ENCODE data around the gene FOXC2.

DNA sequence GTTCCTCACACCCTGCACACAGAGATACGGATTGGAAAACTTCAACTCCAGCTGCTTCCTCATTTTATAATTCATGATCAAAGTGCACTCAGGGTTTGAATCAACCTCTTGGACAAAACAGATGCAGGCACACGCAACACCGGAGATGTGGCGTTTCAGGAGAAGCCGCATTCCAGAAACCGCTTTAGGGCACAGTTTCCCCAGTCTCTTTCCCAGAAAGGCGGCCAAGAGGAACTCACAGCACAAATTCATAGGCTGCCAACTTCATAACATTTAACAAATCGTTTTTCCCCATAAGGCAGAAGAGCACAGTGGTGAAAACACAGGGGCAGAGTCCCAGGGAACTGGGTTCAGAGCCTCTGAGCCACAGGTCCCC lies 20.0 kb upstream of the FOXC2 start:
- TF ChIP-seq, protein P1, sequence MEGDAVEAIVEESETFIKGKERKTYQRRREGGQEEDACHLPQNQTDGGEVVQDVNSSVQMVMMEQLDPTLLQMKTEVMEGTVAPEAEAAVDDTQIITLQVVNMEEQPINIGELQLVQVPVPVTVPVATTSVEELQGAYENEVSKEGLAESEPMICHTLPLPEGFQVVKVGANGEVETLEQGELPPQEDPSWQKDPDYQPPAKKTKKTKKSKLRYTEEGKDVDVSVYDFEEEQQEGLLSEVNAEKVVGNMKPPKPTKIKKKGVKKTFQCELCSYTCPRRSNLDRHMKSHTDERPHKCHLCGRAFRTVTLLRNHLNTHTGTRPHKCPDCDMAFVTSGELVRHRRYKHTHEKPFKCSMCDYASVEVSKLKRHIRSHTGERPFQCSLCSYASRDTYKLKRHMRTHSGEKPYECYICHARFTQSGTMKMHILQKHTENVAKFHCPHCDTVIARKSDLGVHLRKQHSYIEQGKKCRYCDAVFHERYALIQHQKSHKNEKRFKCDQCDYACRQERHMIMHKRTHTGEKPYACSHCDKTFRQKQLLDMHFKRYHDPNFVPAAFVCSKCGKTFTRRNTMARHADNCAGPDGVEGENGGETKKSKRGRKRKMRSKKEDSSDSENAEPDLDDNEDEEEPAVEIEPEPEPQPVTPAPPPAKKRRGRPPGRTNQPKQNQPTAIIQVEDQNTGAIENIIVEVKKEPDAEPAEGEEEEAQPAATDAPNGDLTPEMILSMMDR (IDR thresholded peaks at IDR 0.05): no peak
- no peak for TF ChIP-seq POLR2A (IDR thresholded peaks at IDR 0.05)
